ENCODE measurements around the gene PDZK1.

PDZK1 gene

GRCh38 chr1:145696630-145696960 is 10.6 kb downstream of the PDZK1 start:
- Histone ChIP-seq H3K4me2 (ENCODE audit: low read depth, low read length, poor library complexity, severe bottlenecking) (no peak overlapping the region), H3F3A (ENCODE audit: low read depth) (no peaks in the 10 kb centered on the region)
- TF ChIP-seq CTCF (conservative IDR thresholded peaks at IDR 0.05; ENCODE audit: low read length): no peak
- TF ChIP-seq EZH2phosphoT487 (IDR thresholded peaks at IDR 0.05; ENCODE audit: borderline replicate concordance): no peak

GRCh38 chr1:145695821-145696629 is 11.1 kb downstream of the PDZK1 start:
- Histone ChIP-seq H3F3A (ENCODE audit: low read depth) (no peaks in the 10 kb centered on the region), H4K20me1 (ENCODE audit: insufficient read depth, low read length, poor library complexity, severe bottlenecking) (no peaks in the 10 kb centered on the region), H3K4me1 (ENCODE audit: insufficient read depth, low read length, poor library complexity, severe bottlenecking) (no peaks in the 10 kb centered on the region), H3K9me2 (replicated peaks; ENCODE audit: low read depth, low read length) (no peaks in the 10 kb centered on the region), H3K9ac (ENCODE audit: low read depth, low read length, poor library complexity, severe bottlenecking) (no peak overlapping the region), H3K4me2 (ENCODE audit: low read depth, low read length, poor library complexity, severe bottlenecking) (no peak overlapping the region), H3K36me3 (ENCODE audit: insufficient read depth, low read length) (no peaks in the 10 kb centered on the region), H3K9me3 (ENCODE audit: insufficient read depth, low read depth, low read length) (no peaks in the 10 kb centered on the region), H2AFZ (ENCODE audit: low read length) (no peak overlapping the region), H3K79me2 (ENCODE audit: insufficient read depth, low read length) (no peaks in the 10 kb centered on the region), H3K4me3 (ENCODE audit: low read length, poor library complexity, severe bottlenecking) (no peak overlapping the region), H3K27me3 (ENCODE audit: insufficient read depth, low read length, poor library complexity, severe bottlenecking) (no peaks in the 10 kb centered on the region)
- TF ChIP-seq CTCF (conservative IDR thresholded peaks at IDR 0.05; ENCODE audit: low read length) (no peak), EZH2phosphoT487 (IDR thresholded peaks at IDR 0.05; ENCODE audit: borderline replicate concordance) (no peak)

More at GRCh38 chr1:145696630-145696960, 10.6 kb downstream of the PDZK1 start:
- Histone ChIP-seq H3K4me1 (ENCODE audit: insufficient read depth, low read length, poor library complexity, severe bottlenecking) (no peaks in the 10 kb centered on the region), H3K4me3 (ENCODE audit: low read length, poor library complexity, severe bottlenecking) (no peak overlapping the region), H2AFZ (ENCODE audit: low read length) (no peak overlapping the region), H3K36me3 (ENCODE audit: insufficient read depth, low read length) (no peaks in the 10 kb centered on the region), H3K27me3 (ENCODE audit: insufficient read depth, low read length, poor library complexity, severe bottlenecking) (no peaks in the 10 kb centered on the region), H3K9ac (ENCODE audit: low read depth, low read length, poor library complexity, severe bottlenecking) (no peak overlapping the region), H4K20me1 (ENCODE audit: insufficient read depth, low read length, poor library complexity, severe bottlenecking) (no peaks in the 10 kb centered on the region), H3K9me2 (replicated peaks; ENCODE audit: low read depth, low read length) (no peaks in the 10 kb centered on the region), H3K79me2 (ENCODE audit: insufficient read depth, low read length) (no peaks in the 10 kb centered on the region), H3K9me3 (ENCODE audit: insufficient read depth, low read depth, low read length) (no peaks in the 10 kb centered on the region)

GRCh38 chr1:145692785-145693443 is 14.3 kb downstream of the PDZK1 start:
- H3K4me3 ChIP-seq (ENCODE audit: low read length, poor library complexity, severe bottlenecking): no peak overlapping the region
- H3F3A ChIP-seq (ENCODE audit: low read depth): no peaks in the 10 kb centered on the region
- no peaks in the 10 kb centered on the region for H3K36me3 ChIP-seq (ENCODE audit: insufficient read depth, low read length)
- H3K4me2 ChIP-seq (ENCODE audit: low read depth, low read length, poor library complexity, severe bottlenecking): no peak overlapping the region
- H4K20me1 ChIP-seq (ENCODE audit: insufficient read depth, low read length, poor library complexity, severe bottlenecking): no peaks in the 10 kb centered on the region
- no peak for TF ChIP-seq CTCF (conservative IDR thresholded peaks at IDR 0.05; ENCODE audit: low read length)
- no peak for TF ChIP-seq EZH2phosphoT487 (IDR thresholded peaks at IDR 0.05; ENCODE audit: borderline replicate concordance)
- no peaks in the 10 kb centered on the region for H3K9me2 ChIP-seq (replicated peaks; ENCODE audit: low read depth, low read length)
- no peaks in the 10 kb centered on the region for H3K9me3 ChIP-seq (ENCODE audit: insufficient read depth, low read depth, low read length)
- H3K4me1 ChIP-seq (ENCODE audit: insufficient read depth, low read length, poor library complexity, severe bottlenecking): peaks cover 10% of the 10 kb centered on the region
- no peak overlapping the region for H3K9ac ChIP-seq (ENCODE audit: low read depth, low read length, poor library complexity, severe bottlenecking)
- H2AFZ ChIP-seq (ENCODE audit: low read length): no peak overlapping the region
- no peaks in the 10 kb centered on the region for H3K27me3 ChIP-seq (ENCODE audit: insufficient read depth, low read length, poor library complexity, severe bottlenecking)
- no peaks in the 10 kb centered on the region for H3K79me2 ChIP-seq (ENCODE audit: insufficient read depth, low read length)

All from Loucy (cell line).